ENCODE measurements around the gene RPS6KA4.

GRCh38 chr11:64419818-64420485, 61.0 kb downstream of the RPS6KA4 start:
- TF ChIP-seq POLR2A (IDR thresholded peaks at IDR 0.05) (no peak), CTCF (IDR thresholded peaks at IDR 0.05 in 8 of 11, conservative IDR thresholded peaks at IDR 0.05 in 3 of 11) (no peak)
